ENCODE data around the gene RAB11A. TPM values are rescaled to one million over a fixed set of nuclear protein-coding genes. Genes with fewer than 3 reads are reported as not detected.
A peak's percentile ranks its signal among the peaks of the same experiment; 100 is the strongest.

Gene RAB11A
- polyA plus RNA-seq, 1 experiment: 165 TPM

DNA sequence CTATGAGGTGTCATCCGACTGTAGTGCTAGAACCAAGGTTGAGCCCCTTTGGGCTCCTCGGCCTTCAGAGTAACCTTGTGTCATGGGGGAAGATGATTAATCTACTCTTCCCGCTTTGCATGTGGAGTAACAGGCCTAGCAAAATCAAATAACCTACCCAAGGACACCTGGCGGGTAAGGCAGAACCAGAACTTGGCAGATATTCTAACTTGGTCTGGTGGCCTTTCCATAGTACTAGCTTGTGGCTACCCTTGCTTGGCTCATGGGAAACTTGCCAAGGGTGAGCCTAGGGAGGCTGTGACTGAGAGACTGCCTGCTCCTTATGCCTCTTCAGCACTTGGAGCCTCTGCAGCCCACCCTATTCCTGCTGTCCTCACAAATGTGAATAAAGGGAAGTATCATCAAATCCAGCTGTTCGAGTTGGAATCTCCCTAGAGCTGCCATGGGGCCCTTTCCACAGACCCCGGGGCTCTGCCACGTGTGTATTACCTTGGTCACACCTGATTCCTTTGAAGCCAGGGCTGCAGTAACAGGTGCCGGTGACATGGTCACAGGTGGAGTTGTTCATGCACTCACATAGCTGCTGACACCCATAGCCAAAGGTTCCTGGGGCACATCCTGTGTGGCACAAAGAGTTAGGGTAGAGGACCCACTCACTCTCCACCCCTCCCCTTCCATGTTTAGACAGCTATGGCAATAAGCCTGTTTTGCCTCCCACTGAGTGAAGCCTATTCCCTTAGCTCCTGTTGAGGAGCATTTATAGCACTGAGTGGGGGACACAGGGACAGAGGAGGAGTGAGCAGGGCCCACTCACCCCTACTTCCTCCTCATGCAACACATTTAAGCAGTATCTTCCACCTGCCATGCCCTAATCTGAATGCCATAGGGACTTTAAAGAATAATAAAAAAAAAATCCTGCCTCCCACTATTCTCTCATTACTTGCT, 46.0 kb downstream of the RAB11A start:
- CTCF ChIA-PET: interaction anchor here (1.2 to 3.5 kb wide), 9 partner anchors 10 to 377 kb away, joined by 3 to 13 read pairs (median 6); no protein-coding TSS in a partner anchor
- peaks cover 2% of the 10 kb centered on the region; the same call in 1 of the 2 replicates for H3K36me3 ChIP-seq (ENCODE audit: control insufficient read depth, insufficient read depth, low read length)

DNA sequence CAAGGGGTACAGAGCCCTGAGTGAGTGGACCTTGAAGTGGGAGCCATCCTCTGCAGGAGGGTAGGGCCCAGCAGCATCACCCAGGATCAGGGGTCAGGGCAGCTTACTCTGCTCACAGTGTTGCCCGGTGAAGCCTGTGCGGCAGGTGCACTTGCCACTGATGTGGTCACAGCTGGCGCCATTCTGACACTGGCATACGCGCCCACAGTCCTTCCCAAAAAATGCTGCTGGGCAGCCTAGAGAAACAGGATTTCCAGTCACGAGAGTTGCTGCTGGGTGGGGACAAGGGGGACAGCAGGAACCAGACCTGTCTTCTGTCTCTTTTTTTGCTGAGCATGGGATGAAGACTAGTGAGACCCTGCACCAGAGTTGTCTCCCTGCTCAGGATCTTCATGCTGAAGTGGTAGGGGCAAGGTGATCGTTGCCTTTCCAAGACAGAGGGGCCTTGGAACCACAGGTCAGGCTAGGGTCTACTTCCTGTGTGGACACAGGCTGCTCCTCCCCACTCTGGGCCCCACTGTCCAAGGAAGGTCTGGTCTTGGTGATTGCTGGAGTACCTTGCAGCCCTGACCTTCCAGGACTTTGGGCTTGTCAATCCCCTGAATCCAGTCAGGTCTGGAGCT, 46.9 kb downstream of the RAB11A start:
- POLR2A ChIA-PET: no interaction called here
- CTCF ChIA-PET: interaction anchor here (0.9 to 3.5 kb wide), 16 partner anchors 9 to 376 kb away, joined by 3 to 13 read pairs (median 4); no protein-coding TSS in a partner anchor
- Histone ChIP-seq H3K4me3 (ENCODE audit: low read depth, low read length) (no peak overlapping the region), H3K36me3 (ENCODE audit: control insufficient read depth, insufficient read depth, low read length) (peaks cover 2% of the 10 kb centered on the region; the same call in 1 of the 2 replicates), H3K27me3 (ENCODE audit: control insufficient read depth, insufficient read depth, low read length) (no peaks in the 10 kb centered on the region)
- DNase-seq (ENCODE audit: low read depth): no peak
- TF ChIP-seq, protein P1, sequence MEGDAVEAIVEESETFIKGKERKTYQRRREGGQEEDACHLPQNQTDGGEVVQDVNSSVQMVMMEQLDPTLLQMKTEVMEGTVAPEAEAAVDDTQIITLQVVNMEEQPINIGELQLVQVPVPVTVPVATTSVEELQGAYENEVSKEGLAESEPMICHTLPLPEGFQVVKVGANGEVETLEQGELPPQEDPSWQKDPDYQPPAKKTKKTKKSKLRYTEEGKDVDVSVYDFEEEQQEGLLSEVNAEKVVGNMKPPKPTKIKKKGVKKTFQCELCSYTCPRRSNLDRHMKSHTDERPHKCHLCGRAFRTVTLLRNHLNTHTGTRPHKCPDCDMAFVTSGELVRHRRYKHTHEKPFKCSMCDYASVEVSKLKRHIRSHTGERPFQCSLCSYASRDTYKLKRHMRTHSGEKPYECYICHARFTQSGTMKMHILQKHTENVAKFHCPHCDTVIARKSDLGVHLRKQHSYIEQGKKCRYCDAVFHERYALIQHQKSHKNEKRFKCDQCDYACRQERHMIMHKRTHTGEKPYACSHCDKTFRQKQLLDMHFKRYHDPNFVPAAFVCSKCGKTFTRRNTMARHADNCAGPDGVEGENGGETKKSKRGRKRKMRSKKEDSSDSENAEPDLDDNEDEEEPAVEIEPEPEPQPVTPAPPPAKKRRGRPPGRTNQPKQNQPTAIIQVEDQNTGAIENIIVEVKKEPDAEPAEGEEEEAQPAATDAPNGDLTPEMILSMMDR (IDR thresholded peaks at IDR 0.05; ENCODE audit: insufficient read depth, low read depth, low read length): no peak

More for the DNA sequence above, 46.0 kb downstream of the RAB11A start:
- H3K4me3 ChIP-seq (ENCODE audit: low read depth, low read length): no peak overlapping the region
- no peak for DNase-seq (ENCODE audit: low read depth)
- POLR2A ChIA-PET: no interaction called here
- TF ChIP-seq, protein P1 (IDR thresholded peaks at IDR 0.05; ENCODE audit: insufficient read depth, low read depth, low read length): no peak
- H3K27me3 ChIP-seq (ENCODE audit: control insufficient read depth, insufficient read depth, low read length): no peaks in the 10 kb centered on the region

DNA sequence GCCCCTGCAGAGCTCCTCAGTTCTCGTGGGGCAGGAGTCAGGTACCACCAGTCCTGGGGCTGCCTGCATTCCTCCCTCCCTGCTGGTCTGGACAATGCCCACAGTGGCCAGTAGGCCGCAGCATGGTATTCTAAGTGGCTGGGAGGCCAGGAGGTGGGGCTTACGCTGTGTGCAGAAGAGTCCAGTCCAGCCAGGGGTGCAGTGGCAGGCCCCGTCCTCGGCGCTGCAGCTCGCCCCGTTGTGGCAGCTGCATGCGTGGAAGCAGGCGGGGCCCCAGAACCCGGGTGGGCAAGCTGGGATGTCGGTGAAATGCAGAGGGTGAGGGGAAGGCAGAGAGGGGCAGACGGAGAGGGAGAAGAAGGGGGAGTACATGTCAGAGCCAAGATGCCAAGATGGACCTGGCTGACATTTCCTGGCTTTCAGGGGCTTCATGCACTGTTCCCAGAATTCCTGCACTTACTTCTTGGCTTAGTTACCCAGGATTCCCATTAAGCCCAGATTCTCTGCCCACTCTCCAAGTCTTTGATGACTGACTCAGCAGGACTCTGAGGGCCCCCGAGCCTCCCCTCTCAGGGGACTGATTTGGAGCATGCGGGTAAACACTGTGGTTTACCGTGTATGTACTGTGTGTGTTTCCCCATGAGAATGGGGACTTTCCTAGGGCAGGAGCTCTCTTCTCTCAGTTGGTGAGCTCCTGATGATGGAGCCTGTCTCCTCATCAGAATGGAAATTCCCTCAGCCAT, 47.5 kb downstream of the RAB11A start:
- ChIA-PET POLR2A (interaction anchor here (1.0 kb wide), 1 partner anchor 7 kb away, joined by 3 read pairs; no protein-coding TSS in a partner anchor), CTCF (interaction anchor here (0.6 to 3.5 kb wide), 18 partner anchors 10 to 581 kb away, joined by 3 to 13 read pairs (median 4); partner anchors contain the start of gene SNAPC5)
- H3K4me3 ChIP-seq (ENCODE audit: low read depth, low read length): no peak overlapping the region
- DNase-seq (ENCODE audit: low read depth): no peak
- no peaks in the 10 kb centered on the region for H3K27me3 ChIP-seq (ENCODE audit: control insufficient read depth, insufficient read depth, low read length)
- H3K36me3 ChIP-seq (ENCODE audit: control insufficient read depth, insufficient read depth, low read length): peaks cover 2% of the 10 kb centered on the region; the same call in 1 of the 2 replicates
- TF ChIP-seq, protein P1 (IDR thresholded peaks at IDR 0.05; ENCODE audit: insufficient read depth, low read depth, low read length): peak; percentile 87

DNA sequence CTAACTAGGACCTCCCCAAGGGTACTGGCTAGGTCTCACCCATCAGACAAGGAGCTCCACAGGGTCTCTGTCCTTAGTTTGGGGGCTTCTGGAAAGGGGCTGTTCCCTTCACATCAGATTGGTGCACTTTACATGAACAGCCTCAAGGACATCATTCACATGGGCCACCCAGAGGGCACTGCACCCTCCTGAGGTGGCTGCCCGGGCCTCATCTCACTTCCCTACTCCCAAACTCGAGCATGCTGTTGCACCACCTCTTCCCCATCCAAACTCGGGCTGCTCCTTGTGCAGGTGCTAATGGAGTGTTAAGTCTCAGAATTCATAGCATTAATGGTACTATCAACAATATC, 48.1 kb downstream of the RAB11A start:
- Histone ChIP-seq H3K36me3 (ENCODE audit: control insufficient read depth, insufficient read depth, low read length) (peaks cover 2% of the 10 kb centered on the region; the same call in 1 of the 2 replicates), H3K4me3 (ENCODE audit: low read depth, low read length) (no peak overlapping the region), H3K27me3 (ENCODE audit: control insufficient read depth, insufficient read depth, low read length) (no peaks in the 10 kb centered on the region)
- DNase-seq (ENCODE audit: low read depth): no peak
- TF ChIP-seq, protein P1 (IDR thresholded peaks at IDR 0.05; ENCODE audit: insufficient read depth, low read depth, low read length): no peak
- POLR2A ChIA-PET: interaction anchor here (1.0 kb wide), 1 partner anchor 8 kb away, joined by 3 read pairs; no protein-coding TSS in a partner anchor
- CTCF ChIA-PET: interaction anchor here (0.6 to 3.5 kb wide), 11 partner anchors 13 to 580 kb away, joined by 3 to 13 read pairs (median 4); partner anchors contain the start of gene SNAPC5
